ENCODE results near the gene CRB2. TPM values are rescaled to one million over a fixed set of nuclear protein-coding genes. Genes with fewer than 3 reads are reported as not detected.

Gene CRB2
- total RNA-seq, 2 donors from 2014 or later, result 1.6 to 3.5 TPM

DNA sequence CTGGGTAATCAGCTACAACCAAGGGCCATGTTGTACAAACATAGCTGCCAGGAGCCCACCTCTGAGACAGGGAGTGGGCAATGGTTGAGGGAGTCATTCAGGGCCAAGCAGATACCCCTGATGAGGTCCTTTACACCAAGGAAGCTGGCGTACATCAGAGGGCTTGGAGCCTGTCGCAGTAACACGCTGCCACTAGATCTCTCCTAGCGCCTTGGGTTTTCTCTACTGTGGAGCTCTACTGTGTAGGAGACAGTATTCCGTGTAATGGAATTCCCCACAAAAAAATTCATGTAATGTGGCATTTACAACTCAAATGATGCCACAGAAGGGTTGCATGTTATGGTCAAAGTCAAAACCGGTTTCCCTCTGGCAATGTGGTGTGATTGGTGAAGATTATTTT, 41.4 kb upstream of the CRB2 start:
- DNase-seq (ENCODE audit: low spot score), result no peak
- no peaks in the 10 kb centered on the region for H3K36me3 ChIP-seq
- no peaks in the 10 kb centered on the region for H3K9me3 ChIP-seq
- no peak overlapping the region for H3K4me3 ChIP-seq
- peaks cover 0 to 11% of the 10 kb centered on the region in 2 donors for H3K4me1 ChIP-seq
- H3K27ac ChIP-seq, result no peak overlapping the region
- TF ChIP-seq, protein P1, sequence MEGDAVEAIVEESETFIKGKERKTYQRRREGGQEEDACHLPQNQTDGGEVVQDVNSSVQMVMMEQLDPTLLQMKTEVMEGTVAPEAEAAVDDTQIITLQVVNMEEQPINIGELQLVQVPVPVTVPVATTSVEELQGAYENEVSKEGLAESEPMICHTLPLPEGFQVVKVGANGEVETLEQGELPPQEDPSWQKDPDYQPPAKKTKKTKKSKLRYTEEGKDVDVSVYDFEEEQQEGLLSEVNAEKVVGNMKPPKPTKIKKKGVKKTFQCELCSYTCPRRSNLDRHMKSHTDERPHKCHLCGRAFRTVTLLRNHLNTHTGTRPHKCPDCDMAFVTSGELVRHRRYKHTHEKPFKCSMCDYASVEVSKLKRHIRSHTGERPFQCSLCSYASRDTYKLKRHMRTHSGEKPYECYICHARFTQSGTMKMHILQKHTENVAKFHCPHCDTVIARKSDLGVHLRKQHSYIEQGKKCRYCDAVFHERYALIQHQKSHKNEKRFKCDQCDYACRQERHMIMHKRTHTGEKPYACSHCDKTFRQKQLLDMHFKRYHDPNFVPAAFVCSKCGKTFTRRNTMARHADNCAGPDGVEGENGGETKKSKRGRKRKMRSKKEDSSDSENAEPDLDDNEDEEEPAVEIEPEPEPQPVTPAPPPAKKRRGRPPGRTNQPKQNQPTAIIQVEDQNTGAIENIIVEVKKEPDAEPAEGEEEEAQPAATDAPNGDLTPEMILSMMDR (IDR thresholded peaks at IDR 0.05), result no peak
- no peaks in the 10 kb centered on the region for H3K27me3 ChIP-seq

DNA sequence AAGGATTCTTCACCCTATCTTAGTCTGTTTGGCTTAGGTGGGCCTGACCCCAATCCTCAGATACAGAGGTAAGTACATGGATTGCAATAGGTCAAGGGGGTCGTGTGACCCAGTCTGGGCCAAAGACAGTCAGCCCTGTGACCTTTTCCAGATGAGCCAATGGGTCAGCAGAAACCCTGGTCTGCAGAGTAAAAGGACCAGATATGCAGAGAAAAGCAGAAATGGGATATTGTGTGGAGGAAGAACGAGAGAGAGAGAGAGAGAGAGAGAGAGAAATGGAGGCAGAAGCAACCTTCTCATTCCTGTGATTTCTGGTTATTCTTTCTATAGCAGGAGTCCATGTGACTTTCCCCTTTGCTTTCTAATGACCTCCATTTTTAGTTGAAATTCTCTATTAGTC, 40.4 kb upstream of the CRB2 start:
- Histone ChIP-seq H3K4me3 (no peak overlapping the region), H3K27me3 (no peaks in the 10 kb centered on the region), H3K36me3 (no peaks in the 10 kb centered on the region), H3K4me1 (peaks cover 0 to 11% of the 10 kb centered on the region in 2 donors), H3K9me3 (no peaks in the 10 kb centered on the region), H3K27ac (no peak overlapping the region)
- TF ChIP-seq, protein P1 (IDR thresholded peaks at IDR 0.05), result no peak
- no peak for DNase-seq (ENCODE audit: low spot score)

DNA sequence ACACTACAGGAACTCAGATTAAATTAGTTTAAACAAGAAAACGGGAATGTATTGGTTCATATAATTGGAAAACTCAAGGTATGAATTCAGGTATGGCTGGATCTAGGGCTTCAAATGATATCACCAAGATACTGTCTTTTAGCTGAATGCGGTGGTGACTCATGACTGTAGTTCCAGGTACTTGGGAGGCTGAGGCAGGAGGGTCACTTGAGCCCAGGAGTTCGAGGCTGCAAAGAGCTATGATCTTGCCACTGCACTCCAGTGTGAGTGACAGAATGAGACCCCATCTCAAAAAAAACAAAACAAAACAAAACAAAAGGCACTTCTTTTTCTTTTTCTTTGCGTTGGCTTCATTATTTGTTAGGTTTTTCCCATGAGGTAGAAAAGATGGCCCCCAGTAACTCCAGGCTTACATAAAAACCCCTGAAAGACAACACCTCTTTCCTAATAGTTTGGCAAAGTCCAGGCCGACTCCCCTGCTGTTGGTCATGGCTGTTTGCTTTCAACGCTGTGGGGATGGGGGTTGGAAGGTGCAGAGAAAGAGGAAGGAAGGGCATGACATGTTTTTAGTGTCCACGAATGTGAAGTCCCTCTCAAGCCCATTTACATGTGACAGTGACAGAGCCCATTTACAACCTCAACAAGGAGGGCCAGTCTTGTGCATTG, 39.8 kb upstream of the CRB2 start:
- TF ChIP-seq, protein P1 (IDR thresholded peaks at IDR 0.05), result no peak
- no peak overlapping the region for H3K27ac ChIP-seq
- no peaks in the 10 kb centered on the region for H3K36me3 ChIP-seq
- no peak overlapping the region for H3K4me3 ChIP-seq
- H3K9me3 ChIP-seq, result no peaks in the 10 kb centered on the region
- no peaks in the 10 kb centered on the region for H3K27me3 ChIP-seq
- no peak for DNase-seq (ENCODE audit: low spot score)
- peaks cover 0 to 11% of the 10 kb centered on the region in 2 donors for H3K4me1 ChIP-seq

DNA sequence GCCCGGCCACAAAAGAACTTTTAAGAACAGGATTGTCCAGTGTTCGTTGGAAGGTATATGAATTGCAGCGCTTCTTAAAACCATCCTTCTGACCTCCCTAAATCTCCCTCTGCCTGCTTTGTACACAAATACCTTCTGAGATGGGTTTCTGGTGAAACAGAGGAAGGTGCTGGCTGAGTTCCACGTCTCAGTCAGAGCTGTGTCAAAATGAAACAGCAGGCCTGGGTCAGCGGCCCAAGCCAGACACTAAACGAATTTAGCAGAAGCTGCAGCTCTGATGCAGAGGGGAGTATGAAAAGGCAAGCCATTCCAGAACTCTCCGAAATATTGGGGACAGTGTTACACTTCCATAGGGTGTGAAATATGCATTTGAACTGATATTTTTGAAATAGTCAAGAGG, 37.8 kb upstream of the CRB2 start:
- Histone ChIP-seq H3K9me3 (no peaks in the 10 kb centered on the region), H3K27ac (no peak overlapping the region), H3K36me3 (no peaks in the 10 kb centered on the region), H3K27me3 (no peaks in the 10 kb centered on the region), H3K4me3 (no peak overlapping the region), H3K4me1 (peaks cover 0 to 22% of the 10 kb centered on the region in 2 donors)
- TF ChIP-seq, protein P1 (IDR thresholded peaks at IDR 0.05), result no peak
- DNase-seq (ENCODE audit: low spot score), result no peak

DNA sequence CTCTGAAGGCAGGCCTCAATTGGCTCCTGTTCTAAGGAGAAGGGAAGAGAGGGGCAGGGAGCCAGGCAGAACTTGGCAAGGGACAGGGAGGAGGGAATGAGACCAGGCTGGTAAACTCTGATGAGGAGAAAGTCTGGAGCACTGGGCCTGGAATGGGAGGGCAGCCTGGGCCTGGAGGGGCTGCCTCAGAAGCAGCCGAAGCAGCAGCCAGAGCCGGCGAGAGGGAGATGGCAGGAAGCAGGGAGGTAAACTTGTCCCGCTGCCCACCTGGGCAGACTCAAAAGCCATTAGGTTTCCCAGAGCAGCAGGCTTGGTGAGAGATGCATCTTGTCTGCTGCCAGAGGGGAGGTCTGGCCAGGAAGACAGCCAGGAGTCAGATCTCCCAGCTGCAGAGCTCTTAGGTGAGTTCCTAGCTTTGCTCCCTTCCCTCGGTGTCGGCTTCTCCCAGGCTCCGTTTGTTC, 37.0 kb upstream of the CRB2 start:
- no peak for DNase-seq (ENCODE audit: low spot score)
- H3K36me3 ChIP-seq, result no peaks in the 10 kb centered on the region
- no peak overlapping the region for H3K27ac ChIP-seq
- H3K4me1 ChIP-seq, result peaks cover 0 to 30% of the 10 kb centered on the region in 2 donors
- TF ChIP-seq, protein P1 (IDR thresholded peaks at IDR 0.05), result no peak
- no peaks in the 10 kb centered on the region for H3K9me3 ChIP-seq
- H3K4me3 ChIP-seq, result no peak overlapping the region
- H3K27me3 ChIP-seq, result no peaks in the 10 kb centered on the region

Measured in right atrium auricular region (tissue), 2 donors.